A549 treated with RU486 at 1 μM for 4 hours (cell line): ENCODE results near the gene SCAI. TPM values are rescaled to one million over a fixed set of nuclear protein-coding genes. Genes with fewer than 3 reads are reported as not detected.

Experiments
- total RNA-seq: library from RNA; stranded (reverse); fragments of 200-300 nt; extraction: Qiagen RNA extraction; gene quantifications from 5 replicates; pipeline ENCODE4 v1.2.3, GENCODE V29; 2022; ENCODE audit warnings: low read depth

SCAI gene
- 1.4 to 2.1 TPM (median 1.6 TPM) in 5 replicates for total RNA-seq

DNA sequence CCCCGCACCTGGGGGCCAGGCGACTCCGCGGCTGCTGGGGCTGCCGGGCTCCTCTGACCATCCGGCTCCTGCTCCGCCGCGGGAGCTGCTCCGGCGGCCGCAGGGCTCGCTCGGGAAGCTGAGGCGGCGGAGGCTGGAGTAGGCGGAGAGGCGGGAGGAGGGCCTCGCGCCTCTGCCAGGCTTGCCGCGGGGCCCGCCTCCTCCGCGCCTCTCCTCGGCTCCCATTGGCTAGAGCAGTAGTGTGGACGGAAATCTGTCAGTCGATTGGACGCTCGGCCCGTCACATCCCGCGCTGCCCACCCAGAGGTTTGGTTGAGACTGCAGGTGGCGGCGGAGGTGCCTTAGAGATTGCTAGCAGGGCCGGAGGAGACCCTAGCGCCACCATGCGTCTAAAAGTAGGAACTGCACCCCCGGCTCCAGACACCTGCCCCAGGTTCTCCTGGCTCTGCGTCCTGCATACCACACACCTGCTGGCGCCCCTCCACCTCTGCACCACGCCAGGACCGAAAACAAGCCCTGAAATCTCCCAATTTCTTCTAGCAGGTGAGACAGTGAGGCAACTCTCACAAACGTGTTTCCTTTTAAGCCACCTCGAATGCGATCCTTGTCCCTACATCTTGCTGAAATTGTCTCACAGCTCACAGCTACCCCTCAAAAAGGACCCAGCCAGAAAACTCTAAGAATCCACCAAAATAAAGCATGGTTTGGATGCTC is at the start of gene SCAI:
SCAI (minus strand) TSS at position 152 of the 714 bp plus-strand sequence; CDS start at position 61, 91 bp downstream.

DNA sequence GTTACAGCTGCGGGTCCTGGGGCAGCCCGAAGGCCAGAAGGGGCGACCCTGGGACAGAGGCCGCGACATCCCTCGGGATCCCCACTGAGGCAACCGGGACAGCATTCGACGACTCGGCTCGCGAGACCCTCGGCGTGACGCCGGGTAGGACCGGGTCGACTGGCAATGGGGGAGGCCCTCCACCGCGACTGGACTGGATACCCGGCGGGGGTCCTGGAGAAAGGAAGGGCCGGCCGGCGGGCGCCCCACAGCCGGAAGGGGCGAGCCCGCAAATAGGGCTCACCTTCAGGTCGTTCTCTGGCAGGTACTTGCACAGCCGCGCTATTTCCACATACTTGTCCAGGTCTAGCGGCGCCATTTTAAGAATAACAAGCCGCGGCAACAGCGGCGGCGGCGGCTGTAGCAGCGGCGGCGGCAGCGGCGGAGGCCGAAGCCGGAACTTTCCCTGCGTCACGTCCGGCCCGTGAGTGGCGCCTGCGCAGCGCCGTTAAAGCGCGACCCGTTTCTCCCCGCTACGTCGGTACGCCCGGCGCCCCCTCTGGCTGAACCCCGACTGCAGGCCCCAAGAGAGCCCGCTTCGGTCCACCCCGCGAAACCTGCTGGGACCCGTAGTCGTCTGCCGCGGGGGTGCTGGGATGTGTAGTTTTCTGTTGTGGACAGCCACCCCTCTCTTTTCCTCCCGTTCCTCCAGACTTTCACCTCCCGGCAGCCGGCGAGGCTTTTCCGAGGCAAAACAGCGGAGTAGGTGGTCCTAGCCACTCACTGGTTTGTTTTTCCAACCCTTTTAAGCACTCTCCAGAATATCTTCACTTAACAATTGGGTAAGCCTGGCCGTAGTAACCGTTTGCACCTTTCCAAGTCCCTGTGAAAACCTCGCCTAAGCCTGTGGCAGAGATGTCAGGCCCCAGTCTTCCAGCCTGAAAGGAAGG is 46.3 kb upstream of the SCAI start, which contains the start of gene PPP6C:
PPP6C (minus strand) TSS at position 443 of the 929 bp plus-strand sequence; CDS start at position 358, 85 bp downstream.

DNA sequence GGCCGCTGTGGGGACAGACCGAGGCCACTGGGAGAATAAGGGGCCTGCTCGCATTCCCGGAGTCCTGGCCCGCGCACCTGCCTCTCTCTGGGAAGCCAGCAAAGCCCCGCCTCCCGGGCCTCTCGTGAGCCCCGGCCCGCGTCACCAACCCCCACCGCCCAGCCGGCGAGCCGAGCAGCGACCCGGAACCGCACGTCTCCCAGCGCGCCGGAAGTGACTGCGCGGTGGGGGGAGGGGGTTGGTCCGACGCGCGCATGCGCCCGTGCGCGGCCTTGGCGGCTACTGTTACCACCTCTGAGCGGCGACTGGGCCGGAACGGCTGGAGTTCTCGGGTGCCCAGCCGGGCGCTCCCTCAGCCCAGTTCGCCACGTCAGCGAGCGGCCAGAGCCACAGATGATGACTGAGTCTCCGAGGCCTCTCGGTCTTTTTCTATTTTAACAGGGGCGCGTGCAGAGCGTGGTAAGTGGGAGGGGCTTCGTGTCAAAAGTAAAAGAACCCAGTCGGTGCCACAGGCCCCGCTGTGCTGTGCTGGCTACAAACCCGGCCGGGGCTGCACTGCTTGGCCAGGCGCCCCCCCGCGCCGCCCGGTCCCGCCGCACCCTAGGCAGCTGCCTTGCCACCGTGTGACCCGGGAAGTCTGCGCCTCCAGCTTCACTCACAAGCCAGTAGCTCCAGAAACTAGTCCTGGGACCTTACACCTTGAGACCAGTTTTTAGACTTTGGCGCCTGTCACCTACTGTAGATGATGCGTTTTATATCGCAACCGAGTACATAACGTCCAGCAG is 202.2 kb downstream of the SCAI start, which contains the start of gene GOLGA1:
GOLGA1 (minus strand) TSS at position 190 of the 785 bp plus-strand sequence. CDS start 2,372 bp downstream, outside the sequence.

Other genes starting within 250 kb of the SCAI start
- gene GOLGA1, start 202.4 kb downstream of the SCAI start, total RNA-seq, result 9.1 to 11.1 TPM (median 10.7 TPM) in 5 replicates
- gene PPP6C, start 46.3 kb upstream of the SCAI start, total RNA-seq, result 19.3 to 29.1 TPM (median 26.3 TPM) in 5 replicates
- 37.5 to 52.7 TPM (median 42.8 TPM) in 5 replicates for gene RABEPK, start 57.0 kb upstream of the SCAI start, total RNA-seq
- gene HSPA5, start 97.8 kb upstream of the SCAI start, total RNA-seq, result 346 to 395 TPM (median 387 TPM) in 5 replicates
- gene GAPVD1, start 118.3 kb upstream of the SCAI start, total RNA-seq, result 12.5 to 17.3 TPM (median 16.5 TPM) in 5 replicates